Keratinocyte (primary cell): ENCODE results near the gene ALPK1. TPM values are rescaled to one million over a fixed set of nuclear protein-coding genes. Genes with fewer than 3 reads are reported as not detected.

Experiments used
- DNase-seq: peaks from one replicate; pipeline ENCODE4 v3.0.0-alpha.2; 2011; ENCODE audit warnings: low read depth, missing footprints, low spot score
- FAIRE-seq: peaks from 2 replicates; lab custom pipeline; 2011; peaks lifted over from hg19 to GRCh38; lab: Jason Lieb, UNC
- H2AFZ ChIP-seq: 2 replicates; pipeline ENCODE4 v1.6.0; 2012; ENCODE audit warnings: low read length, control low read depth, inconsistent platforms; ENCODE audit not compliant: control insufficient read depth
- H3K27ac ChIP-seq: 2 replicates; pipeline ENCODE4 v1.5.1; 2011; ENCODE audit warnings: low read length; ENCODE audit not compliant: control insufficient read depth, insufficient read depth
- H3K27me3 ChIP-seq: 3 replicates; pipeline ENCODE4 v1.6.0; 2011; ENCODE audit warnings: low read length; ENCODE audit not compliant: control insufficient read depth, insufficient read depth; ENCODE audit errors: extremely low read depth
- H3K36me3 ChIP-seq, 2 experiments: 2 replicates in 1 of 2; 3 replicates in 1 of 2; pipeline ENCODE4 v1.5.1; 2011; ENCODE audit warnings: low read length in 2 of 2, mild to moderate bottlenecking in 1 of 2; ENCODE audit not compliant: control insufficient read depth in 2 of 2, insufficient read depth in 2 of 2; ENCODE audit errors: extremely low read depth in 1 of 2
- H3K4me1 ChIP-seq: 3 replicates; pipeline ENCODE4 v1.5.1; 2011; ENCODE audit warnings: low read length; ENCODE audit not compliant: control insufficient read depth, insufficient read depth; ENCODE audit errors: extremely low read depth
- H3K4me2 ChIP-seq: 3 replicates; pipeline ENCODE4 v1.6.0; 2011; ENCODE audit warnings: low read depth, low read length; ENCODE audit not compliant: control insufficient read depth, insufficient read depth; ENCODE audit errors: extremely low read depth
- H3K4me3 ChIP-seq, 3 experiments: fragments of 200-600 bp in 1 of 3; sonication (generic) in 1 of 3; 2 replicates in 2 of 3; 3 replicates in 1 of 3; pipeline ENCODE4 v1.5.1; 2011 to 2016; ENCODE audit warnings: low read length in 3 of 3, mild to moderate bottlenecking in 3 of 3, control low read depth in 2 of 3, inconsistent platforms in 1 of 3, low read depth in 1 of 3, mixed read lengths in 1 of 3, mixed run types in 1 of 3, moderate library complexity in 1 of 3; ENCODE audit not compliant: control insufficient read depth in 2 of 3, insufficient read depth in 2 of 3; ENCODE audit errors: extremely low read depth in 1 of 3
- H3K79me2 ChIP-seq: 2 replicates; pipeline ENCODE4 v1.6.0; 2012; ENCODE audit warnings: low read length; ENCODE audit not compliant: control insufficient read depth, insufficient read depth
- H3K9ac ChIP-seq: 3 replicates; pipeline ENCODE4 v1.6.0; 2011; ENCODE audit warnings: low read length; ENCODE audit not compliant: control insufficient read depth, insufficient read depth; ENCODE audit errors: extremely low read depth
- H3K9me1 ChIP-seq: 3 replicates; pipeline ENCODE4 v1.6.0; 2011; ENCODE audit warnings: low read length; ENCODE audit not compliant: control insufficient read depth, insufficient read depth; ENCODE audit errors: extremely low read depth
- H3K9me3 ChIP-seq: 2 replicates; pipeline ENCODE4 v1.5.1; 2012; ENCODE audit warnings: low read depth, low read length; ENCODE audit not compliant: control insufficient read depth
- H4K20me1 ChIP-seq: 3 replicates; pipeline ENCODE4 v1.6.0; 2011; ENCODE audit warnings: low read length; ENCODE audit not compliant: control insufficient read depth, insufficient read depth; ENCODE audit errors: extremely low read depth
- EZH2 ChIP-seq: IDR thresholded peaks from one replicate; pipeline ENCODE4 v1.6.1; 2012; ENCODE audit warnings: inconsistent platforms, mild to moderate bottlenecking, low read length, moderate library complexity
- dilution Hi-C: fragments of 300-500 bp; cut with MboI; formaldehyde crosslinking; loops from one replicate; pipeline ENCODE4 v1.7.0; 2020; ENCODE audit warnings: low sequenced_read_pairs; ENCODE audit not compliant: extremely low pct_ligation_motif_present
- polyA plus RNA-seq, 5 experiments: library from polyadenylated mRNA; depleted of rRNA in 3 of 5; stranded (reverse) in 3 of 5; stranded (forward) in 1 of 5; unstranded in 1 of 5; fragments of >200 nt; gene quantifications; 1 replicate in 1 of 5; 2 replicates in 3 of 5; 3 replicates in 1 of 5; pipeline versions ENCODE4 v1.2.1 to v1.2.3, GENCODE V29; 2011 to 2012; ENCODE audit warnings: missing spikeins in 2 of 5, low read depth in 1 of 5, low replicate concordance in 1 of 5
- TF ChIP-seq, protein P1 (sequence below), 3 experiments: IDR thresholded peaks in 1 of 3; conservative IDR thresholded peaks in 1 of 3; optimal IDR thresholded peaks in 1 of 3; 2 replicates in 2 of 3; 3 replicates in 1 of 3; pipeline versions ENCODE3 to v1.5.1; 2011; ENCODE audit warnings: low read length in 3 of 3, mild to moderate bottlenecking in 3 of 3, moderate library complexity in 2 of 3, control low read depth in 1 of 3, inconsistent platforms in 1 of 3; ENCODE audit not compliant: insufficient read depth in 2 of 3; ENCODE audit errors: extremely low read depth in 1 of 3

Gene ALPK1
- polyA plus RNA-seq, 1 donor (not counting 4 experiments of a cell fraction or from before 2014, with no cell fraction given) = 5.5 TPM

DNA sequence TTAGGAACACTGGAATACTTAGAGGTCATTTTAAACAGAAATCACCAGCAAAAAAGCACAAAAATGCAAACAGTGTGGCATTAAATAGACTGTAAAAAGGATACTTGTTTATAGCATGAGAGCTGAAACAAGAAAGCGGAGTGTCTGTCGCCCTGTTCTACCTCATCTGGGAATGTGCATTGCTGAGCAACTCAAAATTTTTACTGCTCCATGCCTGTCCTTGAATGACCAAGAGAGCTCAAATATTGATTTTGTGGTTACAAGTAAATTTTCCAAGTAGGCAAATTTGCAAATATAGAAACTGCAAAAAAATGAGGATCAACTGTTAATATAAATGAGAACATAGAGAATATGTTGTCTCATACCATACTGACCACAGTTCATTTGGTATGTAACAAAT is 40.1 kb upstream of the ALPK1 start:
- no peaks in the 10 kb centered on the region for H4K20me1 ChIP-seq
- H3K36me3 ChIP-seq = peaks cover 0 to 1% of the 10 kb centered on the region in 2 experiments
- H3K4me1 ChIP-seq = no peaks in the 10 kb centered on the region
- H3K9me3 ChIP-seq = no peaks in the 10 kb centered on the region
- TF ChIP-seq, protein P1, sequence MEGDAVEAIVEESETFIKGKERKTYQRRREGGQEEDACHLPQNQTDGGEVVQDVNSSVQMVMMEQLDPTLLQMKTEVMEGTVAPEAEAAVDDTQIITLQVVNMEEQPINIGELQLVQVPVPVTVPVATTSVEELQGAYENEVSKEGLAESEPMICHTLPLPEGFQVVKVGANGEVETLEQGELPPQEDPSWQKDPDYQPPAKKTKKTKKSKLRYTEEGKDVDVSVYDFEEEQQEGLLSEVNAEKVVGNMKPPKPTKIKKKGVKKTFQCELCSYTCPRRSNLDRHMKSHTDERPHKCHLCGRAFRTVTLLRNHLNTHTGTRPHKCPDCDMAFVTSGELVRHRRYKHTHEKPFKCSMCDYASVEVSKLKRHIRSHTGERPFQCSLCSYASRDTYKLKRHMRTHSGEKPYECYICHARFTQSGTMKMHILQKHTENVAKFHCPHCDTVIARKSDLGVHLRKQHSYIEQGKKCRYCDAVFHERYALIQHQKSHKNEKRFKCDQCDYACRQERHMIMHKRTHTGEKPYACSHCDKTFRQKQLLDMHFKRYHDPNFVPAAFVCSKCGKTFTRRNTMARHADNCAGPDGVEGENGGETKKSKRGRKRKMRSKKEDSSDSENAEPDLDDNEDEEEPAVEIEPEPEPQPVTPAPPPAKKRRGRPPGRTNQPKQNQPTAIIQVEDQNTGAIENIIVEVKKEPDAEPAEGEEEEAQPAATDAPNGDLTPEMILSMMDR (optimal IDR thresholded peaks at IDR 0.05 in 1 of 3, IDR thresholded peaks at IDR 0.05 in 1 of 3, conservative IDR thresholded peaks at IDR 0.05 in 1 of 3; ENCODE audit: extremely low read depth in 1 of 3, insufficient read depth in 2 of 3, low read length in 3 of 3) = no peak
- no peak for TF ChIP-seq EZH2
- H2AFZ ChIP-seq = no peak overlapping the region
- no peak for FAIRE-seq
- H3K27ac ChIP-seq = no peak overlapping the region
- H3K9me1 ChIP-seq = no peaks in the 10 kb centered on the region
- H3K4me2 ChIP-seq = no peak overlapping the region
- no peaks in the 10 kb centered on the region for H3K27me3 ChIP-seq
- H3K9ac ChIP-seq = no peak overlapping the region
- no peaks in the 10 kb centered on the region for H3K79me2 ChIP-seq
- dilution Hi-C loops = no loop called here
- no peak for DNase-seq
- no peak overlapping the region for H3K4me3 ChIP-seq

DNA sequence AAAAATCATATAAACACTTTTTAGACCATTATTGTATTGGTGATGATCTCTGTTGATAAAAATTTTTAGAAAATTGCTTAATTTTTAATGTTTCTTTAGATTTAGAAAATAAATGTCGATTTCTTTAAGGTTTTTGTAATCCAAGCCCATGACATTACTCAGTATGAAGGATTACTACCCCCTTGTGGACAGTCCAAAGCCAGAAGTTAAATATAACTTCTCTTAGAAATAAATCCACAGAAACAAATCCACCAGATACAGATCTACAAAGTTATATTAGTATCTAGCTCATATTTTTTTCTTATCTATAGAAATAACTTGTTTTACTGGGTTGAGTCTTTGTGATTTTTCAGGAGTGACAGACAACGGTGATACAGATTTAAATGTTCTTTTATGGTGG is 30.3 kb upstream of the ALPK1 start:
- no peak for DNase-seq
- peaks cover 12% of the 10 kb centered on the region for H3K4me1 ChIP-seq
- dilution Hi-C loops = no loop called here

More for the DNA sequence above, 30.3 kb upstream of the ALPK1 start:
- no peaks in the 10 kb centered on the region for H3K9me1 ChIP-seq
- no peak overlapping the region for H3K4me3 ChIP-seq
- no peak overlapping the region for H3K9ac ChIP-seq
- FAIRE-seq = no peak
- no peaks in the 10 kb centered on the region for H4K20me1 ChIP-seq
- H3K79me2 ChIP-seq = no peaks in the 10 kb centered on the region
- no peaks in the 10 kb centered on the region for H3K27me3 ChIP-seq
- H3K9me3 ChIP-seq = no peaks in the 10 kb centered on the region
- no peak overlapping the region for H2AFZ ChIP-seq
- H3K36me3 ChIP-seq = peaks cover 0 to 1% of the 10 kb centered on the region in 2 experiments
- no peak overlapping the region for H3K4me2 ChIP-seq
- TF ChIP-seq, protein P1 (optimal IDR thresholded peaks at IDR 0.05 in 1 of 3, IDR thresholded peaks at IDR 0.05 in 1 of 3, conservative IDR thresholded peaks at IDR 0.05 in 1 of 3; ENCODE audit: extremely low read depth in 1 of 3, insufficient read depth in 2 of 3, low read length in 3 of 3) = peak in 1 of 3 experiments; percentile 20
- no peak for TF ChIP-seq EZH2
- H3K27ac ChIP-seq = no peak overlapping the region
